ENCODE measurements around the gene FNDC3B. TPM values are rescaled to one million over a fixed set of nuclear protein-coding genes. Genes with fewer than 3 reads are reported as not detected.

Gene FNDC3B
- total and polyA plus RNA-seq, 9 of the 15 experiments (the other 6 are each of a cell fraction or from before 2014, with no cell fraction given) = 7.0 to 35.8 (median 16.2) TPM

- in situ Hi-C loops (cut with MboI) = no loop called here
- CTCF ChIA-PET (ENCODE audit: low intra/inter-chr PET ratio) = no interaction called here
- no peak overlapping the region for H3K4me2 ChIP-seq (ENCODE audit: insufficient read depth, low read length)
- ATAC-seq (peak; percentile 45), DNase-seq (ENCODE audit: extremely low read depth in 1 of 4, low spot score in 3 of 4) (no peak), FAIRE-seq (no peak)
- peaks cover 11 to 13% of the 10 kb centered on the region in 2 experiments; a peak in 4 of 5 replicates for H3K4me1 ChIP-seq (replicated peaks in 1 of 2; ENCODE audit: control insufficient read depth in 2 of 2, insufficient read depth in 2 of 2, low read length in 2 of 2)
- no peaks in the 10 kb centered on the region for H3K9me1 ChIP-seq (ENCODE audit: control insufficient read depth, insufficient read depth, low read length)
- no peak overlapping the region for H3K27ac ChIP-seq (ENCODE audit: extremely low read depth, low read depth, low read length)
- peaks cover 3% of the 10 kb centered on the region; the same call in 1 of the 3 replicates for H3K36me3 ChIP-seq (ENCODE audit: control insufficient read depth, insufficient read depth, low read length)
- H3K9me3 ChIP-seq (replicated peaks; ENCODE audit: control insufficient read depth, insufficient read depth, low read depth, low read length) = no peaks in the 10 kb centered on the region
- H3K9ac ChIP-seq (ENCODE audit: insufficient read depth in 1 of 2, low read depth in 2 of 2, low read length in 2 of 2) = 0 out of 4 replicates have a peak overlapping the region, but pooled peaks of 1 of the 2 experiments have one; percentile 13
- no peak overlapping the region for H2AFZ ChIP-seq (ENCODE audit: low read depth, low read length)
- H4K20me1 ChIP-seq (replicated peaks; ENCODE audit: control insufficient read depth, insufficient read depth, low read length) = no peaks in the 10 kb centered on the region
- peaks cover 33% of the 10 kb centered on the region for H3K79me2 ChIP-seq (ENCODE audit: control insufficient read depth, insufficient read depth, low read length)
- POLR2A ChIA-PET = interaction anchor here (0.6 to 2.1 kb wide), 4 partner anchors 10 to 167 kb away, joined by 3 to 6 read pairs (median 4); no protein-coding TSS in a partner anchor
- no TSS peak for BruUV-seq (replicated peaks)
- 69% methylated on average over 10 of the region's 20 CpGs for WGBS (ENCODE audit: insufficient coverage, low coverage, missing lambda C conversion rate)
- no peaks in the 10 kb centered on the region for H3K27me3 ChIP-seq (ENCODE audit: control insufficient read depth in 2 of 2, insufficient read depth in 2 of 2, low read length in 2 of 2)
- H3K4me3 ChIP-seq = no peak overlapping the region
- intact Hi-C loops (cut with micrococcal nuclease) = no loop called here
- TF ChIP-seq FOXO4 (CRISPR knock-in tag; IDR thresholded peaks at IDR 0.05) (no peak), PHB (CRISPR knock-in tag; IDR thresholded peaks at IDR 0.05) (no peak), ZNF217 (CRISPR knock-in tag; IDR thresholded peaks at IDR 0.05) (no peak), POLR2G (IDR thresholded peaks at IDR 0.05; ENCODE audit: low read depth, low read length) (0 out of 2 replicates have a peak, but pooled peaks have one; percentile 23), ZNF280B (CRISPR knock-in tag; IDR thresholded peaks at IDR 0.05) (no peak), ZNF253 (CRISPR knock-in tag; conservative IDR thresholded peaks at IDR 0.05) (no peak), XRCC5 (IDR thresholded peaks at IDR 0.05; ENCODE audit: low read depth, low read length) (no peak), ZNF124 (CRISPR knock-in tag; IDR thresholded peaks at IDR 0.05) (no peak), PCBP1 (IDR thresholded peaks at IDR 0.05; ENCODE audit: low read depth, low read length, poor library complexity, severe bottlenecking) (no peak), PYGO2 (tag; IDR thresholded peaks at IDR 0.05) (no peak), ZNF57 (CRISPR knock-in tag; IDR thresholded peaks at IDR 0.05) (no peak), TRIM25 (IDR thresholded peaks at IDR 0.05; ENCODE audit: borderline replicate concordance) (no peak), GTF2B (IDR thresholded peaks at IDR 0.05; ENCODE audit: extremely low read depth, insufficient read length) (no peak)
These were observed 169.4 kb downstream of the FNDC3B start for GRCh38 chr3:172208586-172209332.
